COLO829 (cell line): ENCODE results near the gene CELF1.

Experiments
- DNase-seq: peaks from one replicate; pipeline ENCODE4 v3.0.0; 2012; ENCODE audit warnings: low spot score

Gene CELF1

GRCh38 chr11:47446833-47447232, 106.1 kb downstream of the CELF1 start:
- DNase-seq = no peak

GRCh38 chr11:47445840-47446239, 107.1 kb downstream of the CELF1 start:
- DNase-seq = no peak

- no peak for DNase-seq
These were observed 109.1 kb downstream of the CELF1 start for GRCh38 chr11:47443817-47444216.

GRCh38 chr11:47443028-47443700, 109.8 kb downstream of the CELF1 start:
- DNase-seq = no peak

GRCh38 chr11:47442514-47442913, 110.4 kb downstream of the CELF1 start:
- no peak for DNase-seq

- no peak for DNase-seq
These were observed 111.5 kb downstream of the CELF1 start for GRCh38 chr11:47441421-47441820.

GRCh38 chr11:47440054-47440476, 112.9 kb downstream of the CELF1 start:
- no peak for DNase-seq

- no peak for DNase-seq
These were observed 114.2 kb downstream of the CELF1 start for GRCh38 chr11:47438721-47439120.

GRCh38 chr11:47437746-47438418, 115.0 kb downstream of the CELF1 start:
- DNase-seq = no peak

GRCh38 chr11:47437218-47437745, 115.7 kb downstream of the CELF1 start:
- no peak for DNase-seq

- DNase-seq = no peak
These were observed 116.2 kb downstream of the CELF1 start for GRCh38 chr11:47436726-47437125.

GRCh38 chr11:47435687-47436086, 117.2 kb downstream of the CELF1 start:
- no peak for DNase-seq

GRCh38 chr11:47434011-47434786, 118.7 kb downstream of the CELF1 start:
- DNase-seq = no peak

GRCh38 chr11:47433157-47433556, 119.8 kb downstream of the CELF1 start:
- no peak for DNase-seq

- DNase-seq = no peak
These were observed 121.4 kb downstream of the CELF1 start for GRCh38 chr11:47431356-47432083.

- DNase-seq = no peak
These were observed 122.4 kb downstream of the CELF1 start for GRCh38 chr11:47430524-47430923.

- peak; percentile 96 for DNase-seq
These were observed 126.6 kb downstream of the CELF1 start, which contains the start of gene PSMC3 for GRCh38 chr11:47426062-47426956. Gene PSMC3, minus strand, starts transcription at chr11:47426439. Its CDS starts 160 bp downstream, at chr11:47426279.

- DNase-seq = no peak
These were observed 127.3 kb downstream of the CELF1 start for GRCh38 chr11:47425611-47426010.

- DNase-seq = no peak
These were observed 134.3 kb downstream of the CELF1 start for GRCh38 chr11:47418454-47419259.

GRCh38 chr11:47417712-47418111, 135.2 kb downstream of the CELF1 start:
- DNase-seq = no peak
